22Rv1 (cell line): Measurements from ENCODE around the gene RC3H2.

Source experiments
- CTCF ChIP-seq: fragments of 450-650 bp; IDR thresholded peaks from 2 replicates; pipeline ENCODE4 v1.5.1; 2017; ENCODE audit warnings: mild to moderate bottlenecking
- ZFX ChIP-seq: fragments of 450-650 bp; IDR thresholded peaks from 2 replicates; pipeline ENCODE4 v1.6.1; 2017; ENCODE audit warnings: antibody characterized with exemption, borderline replicate concordance

GRCh38 chr9:122821278-122821943 lies 83.7 kb downstream of the RC3H2 start:
- TF ChIP-seq CTCF: no peak
- TF ChIP-seq ZFX: no peak
